ENCODE measurements around the gene TERT. TPM values are rescaled to one million over a fixed set of nuclear protein-coding genes. Genes with fewer than 3 reads are reported as not detected.

Gene TERT
- not detected in 2 replicates for total RNA-seq

GRCh38 chr5:1294835-1295649, at the start of gene TERT:
TERT (minus strand) TSS chr5:1295068; CDS start chr5:1294989, 79 bp downstream.

DNA sequence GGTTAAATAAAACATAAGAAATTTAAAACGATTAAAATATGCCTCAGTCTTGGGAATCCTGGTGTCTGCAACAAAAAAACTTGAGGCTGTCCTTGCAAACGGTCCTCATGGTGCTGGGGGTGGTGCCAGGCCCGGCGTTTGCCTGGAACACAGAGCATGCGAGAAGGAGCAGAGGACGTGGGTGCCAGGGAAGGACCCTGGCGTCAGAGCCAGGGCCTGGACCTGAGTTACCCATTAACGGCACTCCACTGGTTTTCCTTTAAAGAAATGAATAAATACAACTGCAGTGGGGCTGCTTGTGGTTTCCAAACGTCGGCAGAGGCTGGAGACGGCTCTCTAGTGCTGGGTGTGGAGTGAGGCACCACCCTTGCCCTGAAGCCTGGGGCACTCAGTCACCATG, 69.8 kb downstream of the TERT start, which contains the start of gene SLC6A18:
SLC6A18 (plus strand) TSS at position 301 of the 400 bp plus-strand sequence; CDS start at position 398, 97 bp downstream.

Other genes starting within 250 kb of the TERT start
- gene SLC12A7, start 183.0 kb downstream of the TERT start, total RNA-seq, result 13.8 and 15.0 TPM in 2 replicates
- not detected in 2 replicates for gene SLC6A19, start 93.5 kb downstream of the TERT start, total RNA-seq
- gene SLC6A18, start 69.7 kb downstream of the TERT start, total RNA-seq, result not detected in 2 replicates
- gene CLPTM1L, start 50.0 kb upstream of the TERT start, total RNA-seq, result 70.6 and 73.9 TPM in 2 replicates
- gene SLC6A3, start 150.4 kb upstream of the TERT start, total RNA-seq, result 0.05 TPM in 1 of 2 replicates, not detected in the other
- gene LPCAT1, start 228.9 kb upstream of the TERT start, total RNA-seq, result 72.1 and 76.7 TPM in 2 replicates